ENCODE data around the gene OGFOD3. TPM values are rescaled to one million over a fixed set of nuclear protein-coding genes. Genes with fewer than 3 reads are reported as not detected.
A peak's percentile ranks its signal among the peaks of the same experiment; 100 is the strongest.
"Not testable (repeated sequence)": the region's sequence is repeated elsewhere in the genome, so short reads cannot be mapped to it uniquely, and the experiment has no call there.

The OGFOD3 gene
- total RNA-seq, 4 donors from 2014 or later = 12.4 to 30.1 (median 24.0) TPM

DNA sequence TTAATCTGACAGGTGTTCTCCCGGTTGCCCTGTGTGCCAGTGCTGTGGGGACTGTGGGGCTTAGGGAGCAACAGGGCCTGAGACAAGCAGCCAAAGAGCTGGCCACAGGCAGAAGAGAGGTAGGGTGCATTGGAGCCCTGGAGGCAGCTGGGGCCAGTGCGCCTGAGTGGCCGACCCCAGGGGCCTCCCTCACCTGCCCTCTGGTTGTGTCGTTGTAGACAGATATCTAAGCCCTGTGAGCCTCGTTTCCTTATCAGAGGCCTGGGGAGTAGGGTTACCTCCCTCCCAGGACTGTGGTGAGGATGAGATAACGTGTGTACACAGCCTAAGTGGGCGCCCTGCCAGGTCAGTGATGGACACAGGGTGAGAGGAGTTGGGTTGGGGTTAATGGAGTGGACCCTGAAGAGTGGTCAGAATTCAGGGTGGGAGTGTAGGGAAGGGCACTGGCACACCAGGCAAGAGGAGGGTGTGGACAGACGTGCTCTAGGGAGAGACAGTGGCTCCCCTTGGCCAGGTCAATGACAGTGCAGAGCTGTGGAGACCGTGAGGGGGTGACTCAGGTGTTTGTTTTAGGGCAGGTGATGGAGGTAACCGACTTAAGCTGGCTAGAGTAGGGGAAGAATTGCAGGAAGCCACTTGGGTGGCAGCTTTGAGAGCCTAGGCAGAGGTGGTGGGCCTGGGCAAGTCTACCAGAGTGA lies 43.6 kb upstream of the OGFOD3 start:
- DNase-seq = peak in 1 of 3 donors; percentile 48
- peaks cover 0 to 16% (median 5%) of the 10 kb centered on the region in 4 donors for H3K4me1 ChIP-seq
- H3K9me3 ChIP-seq = no peaks in the 10 kb centered on the region
- no peak for TF ChIP-seq POLR2A (IDR thresholded peaks at IDR 0.05)
- TF ChIP-seq, protein P1, sequence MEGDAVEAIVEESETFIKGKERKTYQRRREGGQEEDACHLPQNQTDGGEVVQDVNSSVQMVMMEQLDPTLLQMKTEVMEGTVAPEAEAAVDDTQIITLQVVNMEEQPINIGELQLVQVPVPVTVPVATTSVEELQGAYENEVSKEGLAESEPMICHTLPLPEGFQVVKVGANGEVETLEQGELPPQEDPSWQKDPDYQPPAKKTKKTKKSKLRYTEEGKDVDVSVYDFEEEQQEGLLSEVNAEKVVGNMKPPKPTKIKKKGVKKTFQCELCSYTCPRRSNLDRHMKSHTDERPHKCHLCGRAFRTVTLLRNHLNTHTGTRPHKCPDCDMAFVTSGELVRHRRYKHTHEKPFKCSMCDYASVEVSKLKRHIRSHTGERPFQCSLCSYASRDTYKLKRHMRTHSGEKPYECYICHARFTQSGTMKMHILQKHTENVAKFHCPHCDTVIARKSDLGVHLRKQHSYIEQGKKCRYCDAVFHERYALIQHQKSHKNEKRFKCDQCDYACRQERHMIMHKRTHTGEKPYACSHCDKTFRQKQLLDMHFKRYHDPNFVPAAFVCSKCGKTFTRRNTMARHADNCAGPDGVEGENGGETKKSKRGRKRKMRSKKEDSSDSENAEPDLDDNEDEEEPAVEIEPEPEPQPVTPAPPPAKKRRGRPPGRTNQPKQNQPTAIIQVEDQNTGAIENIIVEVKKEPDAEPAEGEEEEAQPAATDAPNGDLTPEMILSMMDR (IDR thresholded peaks at IDR 0.05) = no peak
- H3K36me3 ChIP-seq = peaks cover 0 to 67% (median 0%) of the 10 kb centered on the region in 3 donors
- no peaks in the 10 kb centered on the region for H3K27me3 ChIP-seq
- peak overlapping the region in 1 of 4 donors; percentile 2 for H3K27ac ChIP-seq
- no peak overlapping the region for H3K4me3 ChIP-seq

DNA sequence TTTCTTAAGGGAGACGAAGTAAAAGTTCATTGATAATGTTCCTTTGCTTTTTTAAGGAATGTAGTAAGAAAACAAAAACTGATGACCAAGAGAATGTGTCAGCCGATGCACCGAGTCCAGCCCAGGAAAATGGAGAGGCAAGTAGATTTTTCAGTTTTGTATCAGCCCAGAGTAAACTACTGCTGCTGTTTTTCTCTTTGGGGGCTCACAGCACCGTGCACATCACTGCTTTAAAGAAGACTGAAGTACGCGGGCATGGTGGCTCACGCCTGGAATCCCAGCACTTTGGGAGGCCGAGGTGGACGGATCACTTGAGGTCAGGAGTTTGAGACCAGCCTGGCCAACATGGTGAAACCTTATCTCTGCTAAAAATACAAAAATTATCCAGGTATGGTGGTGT lies 41.5 kb upstream of the OGFOD3 start:
- peaks cover 0 to 19% (median 5%) of the 10 kb centered on the region in 4 donors for H3K4me1 ChIP-seq
- not testable (repeated sequence) for H3K27me3 ChIP-seq, H3K9me3 ChIP-seq, DNase-seq, H3K27ac ChIP-seq
- peaks cover 0 to 50% (median 0%) of the 10 kb centered on the region in 3 donors for H3K36me3 ChIP-seq
- peak overlapping the region in 1 of 4 donors; percentile 91 for H3K4me3 ChIP-seq

DNA sequence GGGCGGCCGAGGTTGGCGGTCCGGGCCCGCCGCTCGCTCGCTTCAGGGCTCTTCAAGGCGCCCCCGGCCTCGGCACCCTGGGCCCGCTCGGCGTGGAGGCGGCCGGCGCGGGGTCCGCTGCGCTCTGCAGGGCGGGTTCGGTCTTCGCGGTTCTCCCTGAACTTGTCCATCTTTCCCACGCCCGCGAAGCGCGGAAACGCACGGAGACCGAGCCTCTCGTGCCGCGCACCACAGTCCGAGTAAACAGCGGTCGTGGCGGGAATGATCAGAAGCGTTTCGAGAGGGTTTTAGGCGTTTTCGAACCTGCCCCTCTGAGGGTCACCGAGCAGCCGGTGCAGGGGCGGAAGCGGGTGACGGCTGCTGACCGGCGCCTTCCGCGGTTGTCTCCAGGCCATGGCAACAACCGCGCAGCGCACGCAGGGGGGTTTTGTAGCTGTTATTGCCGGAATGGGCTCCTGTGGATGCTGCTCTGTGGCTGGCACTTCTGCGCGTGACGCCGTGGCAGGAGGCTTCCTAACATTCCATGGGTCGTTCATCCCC lies 40.6 kb upstream of the OGFOD3 start:
- Histone ChIP-seq H3K9me3 (no peaks in the 10 kb centered on the region), H3K4me3 (peak overlapping the region; percentile 75 to 98 (median 94)), H3K27me3 (no peaks in the 10 kb centered on the region), H3K27ac (peak overlapping the region; percentile 99 to 100 (median 100)), H3K36me3 (peaks cover 0 to 40% (median 0%) of the 10 kb centered on the region in 3 donors), H3K4me1 (peaks cover 0 to 19% (median 5%) of the 10 kb centered on the region in 4 donors)
- TF ChIP-seq, protein P1 (IDR thresholded peaks at IDR 0.05) = no peak
- TF ChIP-seq POLR2A (IDR thresholded peaks at IDR 0.05) = no peak
- DNase-seq = peak in 1 of 3 donors; percentile 41

DNA sequence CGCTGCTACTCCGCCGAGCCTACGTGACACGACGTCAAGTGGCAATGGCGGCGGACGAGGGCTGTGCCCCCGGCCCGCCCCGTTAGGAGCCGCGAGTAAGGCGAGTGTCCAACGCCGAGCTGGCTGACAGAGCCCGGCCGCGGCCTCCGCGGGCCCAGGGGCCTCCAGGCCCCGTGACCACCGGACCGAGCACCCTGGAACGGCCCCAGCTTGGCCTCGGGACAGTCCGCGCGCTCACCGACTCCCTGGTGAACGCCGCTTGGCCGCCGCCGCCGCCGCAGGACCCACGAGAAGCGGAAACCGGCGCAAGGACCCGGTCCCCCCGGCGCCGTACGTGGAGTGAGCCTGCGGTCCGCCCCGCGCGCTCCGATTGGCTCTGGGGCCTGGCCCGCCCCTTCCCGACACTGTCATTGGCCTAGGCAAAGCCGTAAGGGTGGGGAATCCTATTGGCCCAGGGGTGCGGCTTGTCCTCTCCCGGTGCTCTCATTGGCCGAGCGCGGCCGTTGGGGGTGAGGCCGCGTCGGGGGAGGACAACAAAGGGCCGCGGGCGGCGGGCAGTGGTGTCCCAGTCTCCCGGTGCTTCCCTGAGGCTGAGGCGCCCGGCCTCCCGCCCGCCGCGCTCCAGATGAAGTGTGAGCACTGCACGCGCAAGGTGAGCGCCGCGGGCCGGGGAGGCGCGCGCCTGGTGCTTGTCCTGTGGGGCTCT lies 39.9 kb upstream of the OGFOD3 start, which contains the start of gene NARF:
NARF (plus strand) TSS at position 563 of the 706 bp plus-strand sequence; CDS start at position 626, 63 bp downstream.
- peak within 1 kb of the TSS; percentile 99 to 100 (median 100) for H3K27ac ChIP-seq
- peaks cover 0 to 34% (median 0%) of the 10 kb centered on the region in 3 donors for H3K36me3 ChIP-seq
- TF ChIP-seq, protein P1 (IDR thresholded peaks at IDR 0.05) = peak in 2 of 6 experiments; percentile 4 to 12
- TF ChIP-seq POLR2A (IDR thresholded peaks at IDR 0.05) = peak; percentile 97 to 98
- no peaks in the 10 kb centered on the region for H3K9me3 ChIP-seq
- H3K4me1 ChIP-seq = peaks cover 0 to 19% (median 5%) of the 10 kb centered on the region in 4 donors
- H3K4me3 ChIP-seq = peak within 1 kb of the TSS; percentile 75 to 98 (median 94)
- peak; percentile 95 to 99 (median 98) for DNase-seq
- no peaks in the 10 kb centered on the region for H3K27me3 ChIP-seq

DNA sequence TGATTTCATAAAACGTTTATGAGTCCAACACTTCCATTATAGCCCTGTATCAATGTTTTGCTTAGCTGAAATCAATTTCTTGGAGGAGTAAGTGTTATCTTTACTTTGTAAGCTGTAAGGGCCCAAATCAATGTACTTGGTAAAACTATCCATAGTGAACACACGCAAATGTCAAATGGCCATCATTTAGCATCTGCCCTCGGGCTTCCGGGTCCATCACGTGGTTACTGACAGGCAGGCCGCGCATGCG lies 39.5 kb upstream of the OGFOD3 start:
- Histone ChIP-seq H3K4me1 (peaks cover 0 to 19% (median 5%) of the 10 kb centered on the region in 4 donors), H3K36me3 (peaks cover 0 to 29% (median 0%) of the 10 kb centered on the region in 3 donors), H3K4me3 (peak overlapping the region; percentile 75 to 98 (median 94)), H3K9me3 (no peaks in the 10 kb centered on the region), H3K27ac (peak overlapping the region; percentile 99 to 100 (median 100)), H3K27me3 (no peaks in the 10 kb centered on the region)
- no peak for TF ChIP-seq POLR2A (IDR thresholded peaks at IDR 0.05)
- TF ChIP-seq, protein P1 (IDR thresholded peaks at IDR 0.05) = no peak
- DNase-seq = peak in 1 of 3 donors; percentile 94

Data from Peyer's patch (tissue), 4 donors.